Ecto neural progenitor cell (in vitro differentiated cells): ENCODE results near the gene FRAT2.
"Not testable (repeated sequence)": the region's sequence is repeated elsewhere in the genome, so short reads cannot be mapped to it uniquely, and the experiment has no call there.

Source experiments
- DNase-seq: peaks from one replicate; pipeline ENCODE4 v3.0.0-alpha.2; 2018; ENCODE audit warnings: low spot score

FRAT2 gene

DNA sequence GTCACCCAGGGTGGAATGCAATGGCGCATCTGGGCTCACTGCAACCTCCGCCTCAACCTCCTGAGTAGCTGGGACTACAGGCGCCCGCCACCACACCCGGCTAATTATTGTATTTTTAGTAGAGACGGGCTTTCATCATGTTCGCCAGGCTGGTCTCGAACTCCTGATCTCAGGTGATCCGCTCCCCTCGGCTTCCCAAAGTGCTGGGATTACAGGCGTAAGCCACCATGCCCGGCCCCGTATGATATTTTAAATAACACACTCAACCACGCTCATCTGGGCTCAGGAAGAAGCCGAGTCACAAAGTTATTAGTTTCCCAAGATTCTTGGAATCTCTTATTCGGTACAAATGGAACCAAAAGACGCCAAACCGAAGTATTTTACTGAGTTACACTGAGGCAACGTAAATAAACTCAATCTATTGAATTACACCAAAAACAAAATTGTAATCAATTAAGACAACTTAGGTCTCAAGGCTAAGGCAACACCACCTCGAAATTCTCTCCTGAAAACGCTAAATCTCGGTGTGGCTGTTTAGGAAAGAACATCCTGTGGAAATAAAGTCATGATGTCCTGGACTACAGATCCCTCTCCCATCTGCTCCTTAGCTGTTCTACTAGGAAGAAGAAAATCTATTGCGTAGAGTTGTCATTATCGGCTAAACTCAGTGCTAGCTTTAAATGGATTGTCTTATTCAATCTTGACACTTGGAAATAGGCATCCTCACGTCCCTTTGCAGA lies 43.0 kb downstream of the FRAT2 start:
- DNase-seq: no peak

DNA sequence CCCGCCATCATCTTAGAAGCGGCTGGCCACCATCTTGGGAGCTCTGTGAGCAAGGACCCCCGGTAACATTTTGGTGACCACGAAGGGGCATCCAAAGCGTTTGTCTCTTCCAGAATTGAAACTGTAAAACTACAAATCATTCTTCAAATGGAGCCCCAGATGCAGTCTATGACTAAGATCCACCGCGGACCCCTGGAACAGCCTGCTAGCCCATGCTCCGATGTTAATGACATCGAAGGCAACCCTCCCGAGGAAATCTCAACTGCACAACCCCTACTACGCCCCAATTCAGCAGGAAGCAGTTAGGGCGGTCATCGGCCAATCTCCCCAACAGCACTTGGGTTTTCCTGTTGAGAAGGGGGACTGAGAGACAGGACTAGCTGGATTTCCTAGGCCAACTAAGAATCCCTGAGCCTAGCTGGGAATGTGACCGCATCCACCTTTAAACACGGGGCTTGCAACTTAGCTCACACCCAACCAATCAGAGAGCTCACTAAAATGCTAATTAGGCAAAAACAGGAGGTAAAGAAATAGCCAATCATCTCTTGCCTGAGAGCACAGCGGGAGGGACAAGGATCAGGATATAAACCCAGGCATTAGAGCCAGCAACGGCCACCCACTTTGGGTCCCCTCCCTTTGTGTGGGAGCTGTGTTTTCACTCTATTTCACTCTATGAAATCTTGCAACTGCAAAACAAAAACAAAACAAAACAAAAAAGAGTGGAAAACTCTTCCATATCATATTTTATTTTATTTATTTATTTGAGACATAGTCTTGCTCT lies 43.8 kb downstream of the FRAT2 start:
- not testable (repeated sequence) for DNase-seq

DNA sequence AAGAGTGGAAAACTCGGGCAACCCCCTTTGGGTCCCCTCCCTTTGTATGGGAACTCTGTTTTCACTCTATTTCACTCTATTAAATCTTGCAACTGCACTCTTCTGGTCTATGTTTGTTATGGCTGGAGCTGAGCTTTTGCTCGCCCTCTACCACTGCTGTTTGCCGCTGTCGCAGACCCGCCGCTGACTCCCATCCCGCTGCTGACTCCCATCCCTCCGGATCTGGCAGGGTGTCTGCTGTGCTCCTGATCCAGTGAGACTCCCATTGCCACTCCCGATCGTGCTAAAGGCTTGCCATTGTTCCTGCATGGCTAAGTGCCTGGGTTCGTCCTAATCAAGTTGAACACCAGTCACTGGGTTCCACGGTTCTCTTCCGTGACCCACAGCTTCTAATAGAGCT lies 44.5 kb downstream of the FRAT2 start:
- DNase-seq: not testable (repeated sequence)
